NCI-H1092 treated with DMSO at 0.1 percent for 48 hours (cell line): ENCODE measurements around the gene SPINK1.
"Not testable (repeated sequence)": the region's sequence is repeated elsewhere in the genome, so short reads cannot be mapped to it uniquely, and the experiment has no call there.

Experiments used
- DNase-seq: peaks from one replicate; lab custom pipeline; 2025; lab: John Stamatoyannopoulos, UW

Gene SPINK1

GRCh38 chr5:147805030-147805454, 26.4 kb downstream of the SPINK1 start:
- DNase-seq, result no peak

GRCh38 chr5:147804334-147804733, 27.1 kb downstream of the SPINK1 start:
- no peak for DNase-seq

- no peak for DNase-seq
Measured at GRCh38 chr5:147803926-147804325, 27.5 kb downstream of the SPINK1 start.

- not testable (repeated sequence) for DNase-seq
Measured at GRCh38 chr5:147803161-147803560, 28.3 kb downstream of the SPINK1 start.

- no peak for DNase-seq
Measured at GRCh38 chr5:147801461-147801860, 30.0 kb downstream of the SPINK1 start.

- DNase-seq, result no peak
Measured at GRCh38 chr5:147800491-147800890, 31.0 kb downstream of the SPINK1 start.

- DNase-seq, result no peak
Measured at GRCh38 chr5:147796556-147797308, 34.7 kb downstream of the SPINK1 start.

GRCh38 chr5:147791181-147791580, 40.3 kb downstream of the SPINK1 start:
- DNase-seq, result no peak

GRCh38 chr5:147789820-147790219, 41.7 kb downstream of the SPINK1 start:
- no peak for DNase-seq

- no peak for DNase-seq
Measured at GRCh38 chr5:147788023-147788422, 43.4 kb downstream of the SPINK1 start.

- DNase-seq, result no peak
Measured at GRCh38 chr5:147786142-147786541, 45.3 kb downstream of the SPINK1 start.

- no peak for DNase-seq
Measured at GRCh38 chr5:147784146-147784987, 47.1 kb downstream of the SPINK1 start.

- DNase-seq, result peak; percentile 96
Measured at GRCh38 chr5:147782110-147783028, 49.1 kb downstream of the SPINK1 start, which contains the start of gene JAKMIP2. Gene JAKMIP2, minus strand, starts transcription at chr5:147782728. Its CDS starts 110,922 bp downstream, at chr5:147671806.

- no peak for DNase-seq
Measured at GRCh38 chr5:147780924-147781573, 50.4 kb downstream of the SPINK1 start.

GRCh38 chr5:147779694-147780093, 51.8 kb downstream of the SPINK1 start:
- DNase-seq, result no peak

- no peak for DNase-seq
Measured at GRCh38 chr5:147776989-147777388, 54.5 kb downstream of the SPINK1 start.
